ENCODE measurements around the gene AOPEP.

DNA sequence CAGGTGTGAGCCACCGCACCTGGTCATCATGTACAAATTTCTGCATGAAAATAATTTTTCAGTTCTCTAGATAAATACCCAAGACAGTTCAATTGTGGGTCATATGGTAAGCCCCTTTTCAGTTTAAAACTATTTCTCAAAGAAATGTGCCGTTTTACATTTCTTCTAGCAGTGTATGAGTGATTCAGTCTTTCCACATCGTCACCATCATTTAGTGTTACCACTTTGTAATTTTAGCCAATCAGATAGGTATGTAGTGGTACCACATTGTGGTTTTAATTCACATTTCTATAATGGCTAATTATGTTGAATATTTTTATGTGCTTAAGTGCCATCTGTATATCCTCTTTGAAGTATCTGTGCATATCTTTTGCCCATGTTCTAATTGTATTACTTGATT is 163.1 kb downstream of the AOPEP start:
- TF ChIP-seq, protein P1, sequence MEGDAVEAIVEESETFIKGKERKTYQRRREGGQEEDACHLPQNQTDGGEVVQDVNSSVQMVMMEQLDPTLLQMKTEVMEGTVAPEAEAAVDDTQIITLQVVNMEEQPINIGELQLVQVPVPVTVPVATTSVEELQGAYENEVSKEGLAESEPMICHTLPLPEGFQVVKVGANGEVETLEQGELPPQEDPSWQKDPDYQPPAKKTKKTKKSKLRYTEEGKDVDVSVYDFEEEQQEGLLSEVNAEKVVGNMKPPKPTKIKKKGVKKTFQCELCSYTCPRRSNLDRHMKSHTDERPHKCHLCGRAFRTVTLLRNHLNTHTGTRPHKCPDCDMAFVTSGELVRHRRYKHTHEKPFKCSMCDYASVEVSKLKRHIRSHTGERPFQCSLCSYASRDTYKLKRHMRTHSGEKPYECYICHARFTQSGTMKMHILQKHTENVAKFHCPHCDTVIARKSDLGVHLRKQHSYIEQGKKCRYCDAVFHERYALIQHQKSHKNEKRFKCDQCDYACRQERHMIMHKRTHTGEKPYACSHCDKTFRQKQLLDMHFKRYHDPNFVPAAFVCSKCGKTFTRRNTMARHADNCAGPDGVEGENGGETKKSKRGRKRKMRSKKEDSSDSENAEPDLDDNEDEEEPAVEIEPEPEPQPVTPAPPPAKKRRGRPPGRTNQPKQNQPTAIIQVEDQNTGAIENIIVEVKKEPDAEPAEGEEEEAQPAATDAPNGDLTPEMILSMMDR (IDR thresholded peaks at IDR 0.05): no peak
- no peak for TF ChIP-seq POLR2AphosphoS5 (IDR thresholded peaks at IDR 0.05)

All from suprapubic skin (tissue), 3 donors.